T-helper 1 cell treated with Interleukin-12 subunit alpha and Interleukin-12 subunit beta and Interleukin-4 antibody, amounts not matched to agents 30 ng/mL and 1 ng/mL, for 36 hours (primary cell): ENCODE measurements around the gene HPCA. TPM values are rescaled to one million over a fixed set of nuclear protein-coding genes. Genes with fewer than 3 reads are reported as not detected.

Experiments used
- intact Hi-C: fragments of 100-400 bp; cut with micrococcal nuclease; formaldehyde crosslinking; loops from one replicate; pipeline ENCODE4 v1.15.1; 2024
- total RNA-seq: library from RNA; stranded (reverse); gene quantifications from 2 replicates; pipeline ENCODE4 v1.2.3, GENCODE V29; 2022

HPCA gene
- total RNA-seq: not detected in 2 replicates

GRCh38 chr1:32886004-32886827, at the start of gene HPCA:
Gene HPCA (plus strand): TSS chr1:32886491. CDS start chr1:32888899, 2,408 bp downstream.
- intact Hi-C loops: no loop called here

- intact Hi-C loops: no loop called here
Measured at GRCh38 chr1:32848354-32849063, 37.8 kb upstream of the HPCA start.

GRCh38 chr1:32855861-32856617, 30.3 kb upstream of the HPCA start:
- intact Hi-C loops: no loop called here

GRCh38 chr1:32858136-32858535, 28.2 kb upstream of the HPCA start:
- intact Hi-C loops: no loop called here

- intact Hi-C loops: no loop called here
Measured at GRCh38 chr1:32858791-32859190, 27.5 kb upstream of the HPCA start.

- intact Hi-C loops: no loop called here
Measured at GRCh38 chr1:32859915-32860314, 26.4 kb upstream of the HPCA start.

- intact Hi-C loops: no loop called here
Measured at GRCh38 chr1:32860566-32860965, 25.7 kb upstream of the HPCA start.

GRCh38 chr1:32861904-32862695, 24.2 kb upstream of the HPCA start:
- intact Hi-C loops: no loop called here

- intact Hi-C loops: no loop called here
Measured at GRCh38 chr1:32863218-32863880, 22.9 kb upstream of the HPCA start.

GRCh38 chr1:32863881-32864245, 22.4 kb upstream of the HPCA start:
- intact Hi-C loops: no loop called here

GRCh38 chr1:32864375-32865019, 21.8 kb upstream of the HPCA start:
- intact Hi-C loops: no loop called here

GRCh38 chr1:32865639-32866405, 20.5 kb upstream of the HPCA start:
- intact Hi-C loops: no loop called here

- intact Hi-C loops: no loop called here
Measured at GRCh38 chr1:32867151-32867550, 19.1 kb upstream of the HPCA start.

- intact Hi-C loops: no loop called here
Measured at GRCh38 chr1:32867671-32868070, 18.6 kb upstream of the HPCA start.

GRCh38 chr1:32868085-32868484, 18.2 kb upstream of the HPCA start:
- intact Hi-C loops: no loop called here

- intact Hi-C loops: no loop called here
Measured at GRCh38 chr1:32868806-32869455, 17.4 kb upstream of the HPCA start.

GRCh38 chr1:32869923-32870614, 16.2 kb upstream of the HPCA start:
- intact Hi-C loops: no loop called here
